D721Med (cell line): Measurements from ENCODE around the gene ALG2.
A peak's percentile ranks its signal among the peaks of the same experiment; 100 is the strongest.

Source experiments
- DNase-seq: peaks from one replicate; pipeline ENCODE4 v3.0.0; 2011; ENCODE audit warnings: low spot score; ENCODE audit not compliant: insufficient read length
- FAIRE-seq: peaks from 2 replicates; lab custom pipeline; 2011; peaks lifted over from hg19 to GRCh38; lab: Jason Lieb, UNC
- CTCF ChIP-seq: IDR thresholded peaks from 2 replicates; pipeline ENCODE4 v1.5.1; 2012; ENCODE audit warnings: mild to moderate bottlenecking, control low read depth; ENCODE audit not compliant: insufficient read depth; ENCODE audit errors: missing control alignments

Gene ALG2

GRCh38 chr9:99185348-99185632 lies 36.5 kb downstream of the ALG2 start:
- DNase-seq, result no peak
- no peak for FAIRE-seq
- TF ChIP-seq CTCF, result no peak

GRCh38 chr9:99184475-99185347 lies 37.0 kb downstream of the ALG2 start:
- DNase-seq (peak; percentile 77), FAIRE-seq (no peak)
- peak; percentile 93 for TF ChIP-seq CTCF

GRCh38 chr9:99184110-99184474 lies 37.6 kb downstream of the ALG2 start:
- no peak for TF ChIP-seq CTCF
- no peak for DNase-seq
- no peak for FAIRE-seq

GRCh38 chr9:99183616-99184015 lies 38.1 kb downstream of the ALG2 start:
- no peak for TF ChIP-seq CTCF
- DNase-seq (no peak), FAIRE-seq (no peak)

GRCh38 chr9:99182356-99182755 lies 39.4 kb downstream of the ALG2 start:
- no peak for FAIRE-seq
- no peak for TF ChIP-seq CTCF
- no peak for DNase-seq

GRCh38 chr9:99181621-99182020 lies 40.1 kb downstream of the ALG2 start:
- FAIRE-seq (no peak), DNase-seq (no peak)
- no peak for TF ChIP-seq CTCF

GRCh38 chr9:99181206-99181605 lies 40.5 kb downstream of the ALG2 start:
- FAIRE-seq (no peak), DNase-seq (no peak)
- TF ChIP-seq CTCF, result no peak
